Measurements from ENCODE around the gene PAGE2B. TPM values are rescaled to one million over a fixed set of nuclear protein-coding genes. Genes with fewer than 3 reads are reported as not detected.
A peak's percentile ranks its signal among the peaks of the same experiment; 100 is the strongest.
"Not testable (repeated sequence)": the region's sequence is repeated elsewhere in the genome, so short reads cannot be mapped to it uniquely, and the experiment has no call there.

The PAGE2B gene
- total RNA-seq, 2 donors from 2014 or later = not detected

DNA sequence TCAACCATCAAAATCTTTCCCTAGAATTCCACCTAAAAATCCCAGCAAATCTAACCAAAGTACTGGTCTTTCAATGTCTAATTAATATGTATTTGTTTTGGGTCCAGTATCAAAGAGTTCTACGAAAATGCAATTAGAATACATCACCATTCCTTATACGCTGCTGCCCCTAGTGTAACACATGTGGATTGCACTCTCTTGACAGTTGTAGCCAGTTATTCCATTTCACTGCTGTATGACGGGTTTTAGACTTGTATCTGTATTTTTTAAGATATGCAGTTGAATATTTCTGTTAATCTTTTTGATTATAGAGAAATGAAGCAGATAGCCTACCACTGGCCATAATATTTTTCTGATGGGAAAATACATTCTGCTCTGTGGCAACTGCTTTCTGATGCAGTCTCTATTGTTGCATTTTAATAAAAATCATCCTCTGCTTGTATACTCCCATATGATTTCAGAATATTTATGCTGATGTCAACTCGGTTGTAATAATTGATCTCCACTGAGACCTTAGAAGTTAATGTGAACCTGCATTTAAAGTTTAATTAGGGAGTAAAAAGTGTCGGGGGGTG is 17.1 kb upstream of the PAGE2B start:
- H3K36me3 Mint-ChIP-seq (ENCODE audit: low read depth) = peaks cover 7% of the 10 kb centered on the region
- H3K9me3 Mint-ChIP-seq = peaks cover 53% of the 10 kb centered on the region
- Histone ChIP-seq H3K27me3 (ENCODE audit: control insufficient read depth, insufficient read depth, low read length, poor library complexity, severe bottlenecking) (no peaks in the 10 kb centered on the region), H3K9me3 (ENCODE audit: control insufficient read depth, low read length) (peaks cover 4% of the 10 kb centered on the region), H3K4me1 (ENCODE audit: control insufficient read depth, insufficient read depth, low read length) (no peaks in the 10 kb centered on the region), H3K27ac (ENCODE audit: low read depth, low read length) (peak overlapping the region; percentile 44), H3K9ac (ENCODE audit: extremely low read depth, low read length, poor library complexity, severe bottlenecking) (no peak overlapping the region), H3K4me3 (ENCODE audit: low read length) (no peak overlapping the region), H3K36me3 (ENCODE audit: control insufficient read depth, insufficient read depth, low read length) (no peaks in the 10 kb centered on the region)
- DNase-seq = peak; percentile 51
- no peak overlapping the region for H3K4me3 Mint-ChIP-seq
- no peak overlapping the region for H3K27ac Mint-ChIP-seq
- 43% methylated on average over 4 of the region's 5 CpGs; no CpG with 5 or more reads in 1 of the 2 experiments for WGBS, 2 experiments (ENCODE audit: insufficient coverage in 1 of 2, insufficient read length in 1 of 2)
- no peaks in the 10 kb centered on the region for H3K4me1 Mint-ChIP-seq
- H3K27me3 Mint-ChIP-seq (ENCODE audit: insufficient read depth) = no peaks in the 10 kb centered on the region
- TF ChIP-seq, protein P1, sequence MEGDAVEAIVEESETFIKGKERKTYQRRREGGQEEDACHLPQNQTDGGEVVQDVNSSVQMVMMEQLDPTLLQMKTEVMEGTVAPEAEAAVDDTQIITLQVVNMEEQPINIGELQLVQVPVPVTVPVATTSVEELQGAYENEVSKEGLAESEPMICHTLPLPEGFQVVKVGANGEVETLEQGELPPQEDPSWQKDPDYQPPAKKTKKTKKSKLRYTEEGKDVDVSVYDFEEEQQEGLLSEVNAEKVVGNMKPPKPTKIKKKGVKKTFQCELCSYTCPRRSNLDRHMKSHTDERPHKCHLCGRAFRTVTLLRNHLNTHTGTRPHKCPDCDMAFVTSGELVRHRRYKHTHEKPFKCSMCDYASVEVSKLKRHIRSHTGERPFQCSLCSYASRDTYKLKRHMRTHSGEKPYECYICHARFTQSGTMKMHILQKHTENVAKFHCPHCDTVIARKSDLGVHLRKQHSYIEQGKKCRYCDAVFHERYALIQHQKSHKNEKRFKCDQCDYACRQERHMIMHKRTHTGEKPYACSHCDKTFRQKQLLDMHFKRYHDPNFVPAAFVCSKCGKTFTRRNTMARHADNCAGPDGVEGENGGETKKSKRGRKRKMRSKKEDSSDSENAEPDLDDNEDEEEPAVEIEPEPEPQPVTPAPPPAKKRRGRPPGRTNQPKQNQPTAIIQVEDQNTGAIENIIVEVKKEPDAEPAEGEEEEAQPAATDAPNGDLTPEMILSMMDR (conservative IDR thresholded peaks at IDR 0.05) = peak; percentile 85

DNA sequence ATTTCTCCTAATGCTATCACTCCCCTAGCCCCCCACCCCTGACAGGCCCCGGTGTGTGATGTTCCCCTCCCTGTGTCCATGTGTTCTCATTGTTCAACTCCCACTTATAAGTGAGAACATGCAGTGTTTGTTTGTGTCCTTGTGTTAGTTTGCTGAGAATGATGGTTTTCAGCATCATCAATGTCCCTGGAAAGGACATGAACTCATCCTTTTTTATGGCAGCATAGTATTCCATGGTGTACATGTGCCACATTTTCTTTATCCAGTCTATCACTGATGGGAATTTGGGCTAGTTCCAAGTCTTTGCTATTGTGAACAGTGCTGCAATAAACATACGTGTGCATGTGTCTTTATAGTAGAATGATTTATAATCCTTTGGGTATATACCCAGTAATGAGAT is 7.7 kb upstream of the PAGE2B start:
- H3K4me1 Mint-ChIP-seq; H3K4me1 ChIP-seq (ENCODE audit: control insufficient read depth, insufficient read depth, low read length); H3K4me3 Mint-ChIP-seq; H3K27ac Mint-ChIP-seq; H3K4me3 ChIP-seq (ENCODE audit: low read length); DNase-seq; H3K9ac ChIP-seq (ENCODE audit: extremely low read depth, low read length, poor library complexity, severe bottlenecking); H3K9me3 ChIP-seq (ENCODE audit: control insufficient read depth, low read length); H3K36me3 ChIP-seq (ENCODE audit: control insufficient read depth, insufficient read depth, low read length); H3K36me3 Mint-ChIP-seq (ENCODE audit: low read depth); H3K27me3 ChIP-seq (ENCODE audit: control insufficient read depth, insufficient read depth, low read length, poor library complexity, severe bottlenecking); H3K27me3 Mint-ChIP-seq (ENCODE audit: insufficient read depth); H3K27ac ChIP-seq (ENCODE audit: low read depth, low read length): not testable (repeated sequence)
- no CpG with 5 or more reads among the region's 2 CpGs for WGBS, 2 experiments (ENCODE audit: insufficient coverage in 1 of 2, insufficient read length in 1 of 2)
- H3K9me3 Mint-ChIP-seq = peaks cover 89% of the 10 kb centered on the region

DNA sequence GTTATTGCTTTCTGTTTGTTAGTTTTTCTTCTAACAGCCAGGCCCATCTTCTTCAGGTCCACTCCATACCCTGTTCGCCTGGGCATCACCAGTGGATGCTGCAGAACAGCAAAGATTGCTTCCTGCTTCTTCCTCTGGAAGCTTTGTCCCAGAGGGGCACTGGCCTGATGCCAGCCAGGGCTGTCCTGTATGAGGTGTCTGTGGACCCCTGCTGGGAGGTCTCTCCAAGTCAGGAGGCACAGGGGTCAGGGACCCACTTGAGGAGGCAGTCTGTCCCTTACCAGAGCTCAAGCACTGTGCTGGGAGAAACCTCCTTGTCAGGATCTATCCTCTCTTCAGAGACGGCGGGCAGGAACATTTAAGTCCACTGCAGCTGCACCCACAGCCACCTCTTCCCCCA is 2.5 kb upstream of the PAGE2B start:
- no peaks in the 10 kb centered on the region for H3K9me3 ChIP-seq (ENCODE audit: control insufficient read depth, low read length)
- Mint-ChIP-seq H3K4me3 (no peak overlapping the region), H3K27me3 (ENCODE audit: insufficient read depth) (peaks cover 10% of the 10 kb centered on the region), H3K9me3 (peaks cover 80% of the 10 kb centered on the region), H3K27ac (no peak overlapping the region), H3K36me3 (ENCODE audit: low read depth) (peaks cover 3% of the 10 kb centered on the region), H3K4me1 (no peaks in the 10 kb centered on the region)
- no peaks in the 10 kb centered on the region for H3K4me1 ChIP-seq (ENCODE audit: control insufficient read depth, insufficient read depth, low read length)
- TF ChIP-seq, protein P1 (conservative IDR thresholded peaks at IDR 0.05) = no peak
- H3K9ac ChIP-seq (ENCODE audit: extremely low read depth, low read length, poor library complexity, severe bottlenecking) = no peak overlapping the region
- H3K36me3 ChIP-seq (ENCODE audit: control insufficient read depth, insufficient read depth, low read length) = no peaks in the 10 kb centered on the region
- no peaks in the 10 kb centered on the region for H3K27me3 ChIP-seq (ENCODE audit: control insufficient read depth, insufficient read depth, low read length, poor library complexity, severe bottlenecking)
- no peak overlapping the region for H3K4me3 ChIP-seq (ENCODE audit: low read length)
- WGBS, 2 experiments (ENCODE audit: insufficient coverage in 1 of 2, insufficient read length in 1 of 2) = 80 to 95% methylated on average over 1 to 3 of the region's 3 CpGs
- no peak overlapping the region for H3K27ac ChIP-seq (ENCODE audit: low read depth, low read length)
- DNase-seq = no peak
